IMR-90 (cell line): Measurements from ENCODE around the gene SINHCAF. TPM values are rescaled to one million over a fixed set of nuclear protein-coding genes. Genes with fewer than 3 reads are reported as not detected.

Experiments used
- ATAC-seq: fragments of 200-7000 bp; cut with Tn5 transposase; 2 replicates; pipeline ENCODE4 v1.9.1; 2020; ENCODE audit warnings: low read depth, mild to moderate bottlenecking, moderate library complexity
- BruUV-seq: library from RNA; stranded (reverse); fragments of 400-500 nt; replicated peaks from 2 replicates; lab custom pipeline; 2021; lab: Mats Ljungman, UMichigan
- CTCF ChIA-PET: fragments of 300-600 bp; formaldehyde crosslinking; extraction: SDS; loops from one replicate; lab custom pipeline; 2021; ENCODE audit warnings: antibody characterized with exemption; lab: Yijun Ruan, JAX
- POLR2A ChIA-PET: fragments of 300-600 bp; sonication (Branson Sonifier 250); formaldehyde crosslinking; loops from one replicate; lab custom pipeline; 2022; ENCODE audit warnings: antibody characterized with exemption; ENCODE audit not compliant: unreplicated experiment; lab: Charles Lee
- DNase-seq: peaks from one replicate; pipeline ENCODE4 v3.0.0; 2013
- H2AFZ ChIP-seq: replicated peaks from 2 replicates; pipeline ENCODE3; 2013; ENCODE audit warnings: low read length, mild to moderate bottlenecking; ENCODE audit not compliant: poor library complexity
- H2AK5ac ChIP-seq: 2 replicates; pipeline ENCODE4 v1.6.1; 2013; ENCODE audit warnings: low read depth, low read length, inconsistent platforms
- H2AK9ac ChIP-seq: replicated peaks from 2 replicates; pipeline ENCODE3; 2013; ENCODE audit warnings: mild to moderate bottlenecking, low read depth, low read length, moderate library complexity; ENCODE audit not compliant: poor library complexity
- H2BK120ac ChIP-seq: 2 replicates; pipeline ENCODE4 v1.6.1; 2013; ENCODE audit warnings: low read depth, low read length, inconsistent platforms
- H2BK15ac ChIP-seq: 3 replicates; pipeline ENCODE4 v1.6.1; 2013; ENCODE audit warnings: low read depth, low read length, inconsistent platforms
- H2BK20ac ChIP-seq: 2 replicates; pipeline ENCODE4 v1.6.1; 2013; ENCODE audit warnings: low read depth, mild to moderate bottlenecking, inconsistent platforms, low read length, moderate library complexity
- H2BK5ac ChIP-seq: 2 replicates; pipeline ENCODE4 v1.6.1; 2013; ENCODE audit warnings: mild to moderate bottlenecking, low read depth, low read length, inconsistent platforms; ENCODE audit not compliant: poor library complexity, severe bottlenecking
- H3K14ac ChIP-seq: replicated peaks from 2 replicates; pipeline ENCODE4 v1.6.1; 2013; ENCODE audit warnings: low read depth, low read length, inconsistent platforms
- H3K18ac ChIP-seq: 2 replicates; pipeline ENCODE4 v1.6.1; 2013; ENCODE audit warnings: low read depth, low read length, control low read depth
- H3K23ac ChIP-seq: 2 replicates; pipeline ENCODE4 v1.6.1; 2013; ENCODE audit warnings: low read depth, low read length, inconsistent platforms
- H3K27ac ChIP-seq: 2 replicates; pipeline ENCODE4 v1.5.1; 2013; ENCODE audit warnings: mild to moderate bottlenecking, control low read depth, low read length; ENCODE audit not compliant: insufficient read depth
- H3K27me3 ChIP-seq: 2 replicates; pipeline ENCODE4 v1.6.1; 2013; ENCODE audit warnings: low read length; ENCODE audit not compliant: control insufficient read depth, insufficient read depth
- H3K36me3 ChIP-seq: 2 replicates; pipeline ENCODE4 v1.6.1; 2013; ENCODE audit warnings: low read length, mixed read lengths; ENCODE audit not compliant: control insufficient read depth, insufficient read depth
- H3K4ac ChIP-seq: 2 replicates; pipeline ENCODE4 v1.6.1; 2013; ENCODE audit warnings: low read depth, low read length, inconsistent platforms
- H3K4me1 ChIP-seq: 2 replicates; pipeline ENCODE4 v1.6.1; 2013; ENCODE audit warnings: low read length, mixed read lengths; ENCODE audit not compliant: control insufficient read depth, insufficient read depth
- H3K4me2 ChIP-seq: 2 replicates; pipeline ENCODE4 v1.6.1; 2013; ENCODE audit warnings: low read depth, mild to moderate bottlenecking, control low read depth, low read length, moderate library complexity
- H3K4me3 ChIP-seq: 2 replicates; pipeline ENCODE4 v1.5.1; 2013; ENCODE audit warnings: low read depth, mild to moderate bottlenecking, control low read depth, low read length, moderate library complexity; ENCODE audit not compliant: insufficient read depth
- H3K56ac ChIP-seq: 2 replicates; pipeline ENCODE4 v1.6.1; 2013; ENCODE audit warnings: low read length, inconsistent platforms; ENCODE audit not compliant: insufficient read depth; ENCODE audit errors: extremely low read depth
- H3K79me1 ChIP-seq, 2 experiments: 2 replicates each; pipeline ENCODE4 v1.6.1; 2013; ENCODE audit warnings: low read length in 2 of 2, inconsistent platforms in 1 of 2, low read depth in 1 of 2
- H3K9ac ChIP-seq: 2 replicates; pipeline ENCODE4 v1.6.1; 2013; ENCODE audit warnings: low read depth, low read length, control low read depth
- H3K9me1 ChIP-seq: 2 replicates; pipeline ENCODE4 v1.6.1; 2013; ENCODE audit warnings: low read length, inconsistent platforms; ENCODE audit not compliant: insufficient read depth
- H3K9me3 ChIP-seq: 2 replicates; pipeline ENCODE4 v1.6.1; 2013; ENCODE audit warnings: low read length; ENCODE audit not compliant: control insufficient read depth, insufficient read depth
- H4K20me1 ChIP-seq: 2 replicates; pipeline ENCODE4 v1.6.1; 2013; ENCODE audit warnings: low read length, inconsistent platforms; ENCODE audit not compliant: insufficient read depth
- H4K5ac ChIP-seq: 2 replicates; pipeline ENCODE4 v1.6.1; 2013; ENCODE audit warnings: mild to moderate bottlenecking, low read depth, low read length, control low read depth
- H4K8ac ChIP-seq, 2 experiments: 2 replicates each; pipeline ENCODE4 v1.6.1; 2013; ENCODE audit warnings: low read depth in 2 of 2, low read length in 2 of 2, control low read depth in 1 of 2, inconsistent platforms in 1 of 2
- H4K91ac ChIP-seq: 2 replicates; pipeline ENCODE4 v1.6.1; 2013; ENCODE audit warnings: low read depth, low read length, inconsistent platforms; ENCODE audit not compliant: insufficient read depth
- BHLHE40 ChIP-seq: fragments of 150-350 bp; IDR thresholded peaks from 2 replicates; pipeline ENCODE4 v1.6.1; 2016; ENCODE audit warnings: mild to moderate bottlenecking, low read depth, low read length
- CEBPB ChIP-seq: IDR thresholded peaks from 2 replicates; pipeline ENCODE4 v1.6.1; 2012; ENCODE audit warnings: low read depth, low read length, improper control_type of control experiment
- CHD1 ChIP-seq: IDR thresholded peaks from 2 replicates; pipeline ENCODE4 v1.6.1; 2012; ENCODE audit warnings: low read depth, low read length, improper control_type of control experiment
- CTCF ChIP-seq: conservative IDR thresholded peaks from 2 replicates; pipeline ENCODE4 v1.5.1; 2012; ENCODE audit warnings: mild to moderate bottlenecking, low read depth, low read length, improper control_type of control experiment
- ELK1 ChIP-seq: fragments of 150-350 bp; IDR thresholded peaks from 2 replicates; pipeline ENCODE4 v1.6.1; 2016; ENCODE audit warnings: low read depth, mild to moderate bottlenecking, low read length, moderate library complexity, borderline replicate concordance
- FOS ChIP-seq: fragments of 150-350 bp; IDR thresholded peaks from 2 replicates; pipeline ENCODE4 v1.6.1; 2016; ENCODE audit warnings: low read depth, low read length
- MAFK ChIP-seq: IDR thresholded peaks from 2 replicates; pipeline ENCODE4 v1.6.1; 2012; ENCODE audit warnings: low read depth, low read length, improper control_type of control experiment
- MAZ ChIP-seq: IDR thresholded peaks from 2 replicates; pipeline ENCODE4 v1.6.1; 2012; ENCODE audit warnings: low read depth, mild to moderate bottlenecking, low read length, improper control_type of control experiment, moderate library complexity, borderline replicate concordance
- MXI1 ChIP-seq: IDR thresholded peaks from 2 replicates; pipeline ENCODE4 v1.6.1; 2012; ENCODE audit warnings: low read depth, mild to moderate bottlenecking, low read length, moderate library complexity, borderline replicate concordance
- NFE2L2 ChIP-seq: fragments of 150-350 bp; IDR thresholded peaks from 2 replicates; pipeline ENCODE4 v1.6.1; 2016; ENCODE audit warnings: low read depth, mild to moderate bottlenecking, low read length
- POLR2A ChIP-seq: IDR thresholded peaks from 2 replicates; pipeline ENCODE4 v1.6.1; 2012; ENCODE audit warnings: mild to moderate bottlenecking, low read depth, low read length
- RAD21 ChIP-seq: IDR thresholded peaks from 2 replicates; pipeline ENCODE4 v1.6.1; 2012; ENCODE audit warnings: low read length, improper control_type of control experiment
- RCOR1 ChIP-seq: IDR thresholded peaks from 2 replicates; pipeline ENCODE4 v1.6.1; 2012; ENCODE audit warnings: mild to moderate bottlenecking, low read length, improper control_type of control experiment; ENCODE audit not compliant: insufficient replicate concordance
- RFX5 ChIP-seq: IDR thresholded peaks from 2 replicates; pipeline ENCODE4 v1.8.0; 2012; ENCODE audit warnings: low read depth, mild to moderate bottlenecking, low read length, moderate library complexity
- SMC3 ChIP-seq: fragments of 150-350 bp; IDR thresholded peaks from 2 replicates; pipeline ENCODE4 v1.6.1; 2016; ENCODE audit warnings: low read depth, mild to moderate bottlenecking, antibody characterized with exemption, low read length, moderate library complexity
- USF2 ChIP-seq: fragments of 150-350 bp; IDR thresholded peaks from 2 replicates; pipeline ENCODE4 v1.6.1; 2017; ENCODE audit warnings: mild to moderate bottlenecking, antibody characterized with exemption, low read length, low read depth
- WGBS, 2 experiments: methylation state at CpG; one replicate each; pipeline versions ENCODE4 v1.1.5 to v1.1.7; 2013; ENCODE audit warnings: missing lambda C conversion rate in 2 of 2; ENCODE audit not compliant: insufficient read length in 1 of 2; ENCODE audit errors: extremely low coverage in 2 of 2; 5-methylcytosine and 5-hydroxymethylcytosine counted together
- dilution Hi-C: fragments of 300-500 bp; cut with HindIII; formaldehyde crosslinking; loops from one replicate; pipeline ENCODE4 v1.14.3; 2018; ENCODE audit warnings: low sequenced_read_pairs; ENCODE audit not compliant: unreplicated experiment
- in situ Hi-C: fragments of 300-500 bp; cut with MboI; formaldehyde crosslinking; loops from 3 replicates; pipeline ENCODE4 v1.14.3; 2019; ENCODE audit warnings: low sequenced_read_pairs, inconsistent platforms, mixed read lengths
- intact Hi-C: fragments of 100-400 bp; cut with micrococcal nuclease; formaldehyde crosslinking; loops from 2 replicates; pipeline ENCODE4 v1.10.0; 2022
- polyA plus RNA-seq, 3 experiments: library from polyadenylated mRNA; depleted of rRNA; stranded (reverse); fragments of >200 nt; gene quantifications; 2 replicates each; pipeline ENCODE4 v1.2.3, GENCODE V29; 2012; ENCODE audit warnings: low replicate concordance in 1 of 3
- total RNA-seq: library from RNA; depleted of rRNA; stranded (reverse); fragments of >200 nt; gene quantifications from 2 replicates; pipeline ENCODE4 v1.2.3, GENCODE V29; 2012

SINHCAF gene
- total and polyA plus RNA-seq, 2 of the 4 experiments (the other 2 are of a cell fraction), result 21.6 to 30.8 TPM

- no peak overlapping the region for H2AFZ ChIP-seq
- dilution Hi-C loops, result no loop called here
- ATAC-seq (no peak), DNase-seq (no peak)
- H2BK120ac ChIP-seq, result no peak overlapping the region
- no peak overlapping the region for H2BK15ac ChIP-seq
- ChIA-PET CTCF (interaction anchor here (1.2 kb wide), 2 partner anchors 41 to 276 kb away, joined by 3 read pairs; no protein-coding TSS in a partner anchor), POLR2A (no interaction called here)
- H4K20me1 ChIP-seq, result no peaks in the 10 kb centered on the region
- WGBS, 2 experiments, result no CpG with 5 or more reads among the region's 14 CpGs
- no peaks in the 10 kb centered on the region for H3K9me1 ChIP-seq
- no peak overlapping the region for H3K9ac ChIP-seq
- intact Hi-C loops, result no loop called here
- no peak overlapping the region for H4K8ac ChIP-seq
- no TSS peak for BruUV-seq
- in situ Hi-C loops, result no loop called here
- H3K56ac ChIP-seq, result no peak overlapping the region
- H3K4me2 ChIP-seq, result no peak overlapping the region
- no peak overlapping the region for H3K4me3 ChIP-seq
- no peaks in the 10 kb centered on the region for H3K27me3 ChIP-seq
- no peak overlapping the region for H4K91ac ChIP-seq
- no peak overlapping the region for H3K27ac ChIP-seq
- no peak overlapping the region for H2AK9ac ChIP-seq
- no peaks in the 10 kb centered on the region for H3K79me1 ChIP-seq
- no peak overlapping the region for H2BK20ac ChIP-seq
- no peak overlapping the region for H2BK5ac ChIP-seq
- no peaks in the 10 kb centered on the region for H3K36me3 ChIP-seq
- H4K5ac ChIP-seq, result no peak overlapping the region
- no peaks in the 10 kb centered on the region for H3K9me3 ChIP-seq
- peaks cover 2% of the 10 kb centered on the region; the same call in 1 of the 2 replicates for H3K4me1 ChIP-seq
- no peak overlapping the region for H3K23ac ChIP-seq
- no peak for TF ChIP-seq MXI1
- no peak for TF ChIP-seq RCOR1
- no peak for TF ChIP-seq MAZ
- TF ChIP-seq BHLHE40, result no peak
- no peak for TF ChIP-seq POLR2A
- TF ChIP-seq RAD21, result no peak
- no peak for TF ChIP-seq ELK1
- TF ChIP-seq CTCF, result no peak
- TF ChIP-seq FOS, result no peak
- no peak for TF ChIP-seq CHD1
- TF ChIP-seq NFE2L2, result no peak
- TF ChIP-seq CEBPB, result no peak
- TF ChIP-seq RFX5, result no peak
- no peak for TF ChIP-seq USF2
- TF ChIP-seq MAFK, result no peak
- no peak for TF ChIP-seq SMC3
- H3K4ac ChIP-seq, result no peak overlapping the region
- H3K14ac ChIP-seq, result no peak overlapping the region
- no peak overlapping the region for H2AK5ac ChIP-seq
- H3K18ac ChIP-seq, result no peak overlapping the region
Observed at GRCh38 chr12:31361730-31362114, 35.8 kb upstream of the SINHCAF start.
